Pericardium fibroblast (primary cell): Measurements from ENCODE around the gene REXO1. TPM values are rescaled to one million over a fixed set of nuclear protein-coding genes. Genes with fewer than 3 reads are reported as not detected.

Experiments used
- total RNA-seq: library from RNA; depleted of rRNA; stranded (reverse); fragments of >200 nt; gene quantifications from 2 replicates; pipeline ENCODE4 v1.2.3, GENCODE V29; 2015

Gene REXO1, protein sequence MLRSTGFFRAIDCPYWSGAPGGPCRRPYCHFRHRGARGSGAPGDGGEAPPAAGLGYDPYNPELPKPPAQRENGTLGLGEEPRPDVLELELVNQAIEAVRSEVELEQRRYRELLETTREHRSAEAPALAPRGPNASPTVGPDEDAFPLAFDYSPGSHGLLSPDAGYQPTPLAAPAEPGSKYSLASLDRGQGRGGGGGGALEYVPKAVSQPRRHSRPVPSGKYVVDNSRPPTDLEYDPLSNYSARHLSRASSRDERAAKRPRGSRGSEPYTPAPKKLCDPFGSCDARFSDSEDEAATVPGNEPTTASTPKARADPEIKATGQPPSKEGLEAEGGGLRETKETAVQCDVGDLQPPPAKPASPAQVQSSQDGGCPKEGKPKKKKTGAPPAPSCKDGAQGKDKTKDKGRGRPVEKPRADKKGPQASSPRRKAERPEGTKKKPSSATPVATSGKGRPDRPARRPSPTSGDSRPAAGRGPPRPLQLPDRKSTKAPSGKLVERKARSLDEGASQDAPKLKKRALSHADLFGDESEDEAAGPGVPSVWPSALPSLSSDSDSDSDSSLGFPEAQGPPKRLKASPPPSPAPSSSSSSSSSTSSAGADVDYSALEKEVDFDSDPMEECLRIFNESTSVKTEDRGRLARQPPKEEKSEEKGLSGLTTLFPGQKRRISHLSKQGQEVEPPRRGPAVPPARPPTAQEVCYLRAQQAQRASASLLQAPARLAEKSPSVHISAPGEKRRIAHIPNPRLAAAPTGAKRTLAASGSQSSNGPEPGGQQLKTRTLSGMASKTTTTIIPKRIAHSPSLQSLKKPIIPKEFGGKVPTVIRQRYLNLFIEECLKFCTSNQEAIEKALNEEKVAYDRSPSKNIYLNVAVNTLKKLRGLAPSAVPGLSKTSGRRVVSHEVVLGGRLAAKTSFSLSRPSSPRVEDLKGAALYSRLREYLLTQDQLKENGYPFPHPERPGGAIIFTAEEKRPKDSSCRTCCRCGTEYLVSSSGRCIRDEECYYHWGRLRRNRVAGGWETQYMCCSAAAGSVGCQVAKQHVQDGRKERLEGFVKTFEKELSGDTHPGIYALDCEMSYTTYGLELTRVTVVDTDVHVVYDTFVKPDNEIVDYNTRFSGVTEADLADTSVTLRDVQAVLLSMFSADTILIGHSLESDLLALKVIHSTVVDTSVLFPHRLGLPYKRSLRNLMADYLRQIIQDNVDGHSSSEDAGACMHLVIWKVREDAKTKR
- 5.5 and 8.8 TPM in 2 replicates for total RNA-seq

DNA sequence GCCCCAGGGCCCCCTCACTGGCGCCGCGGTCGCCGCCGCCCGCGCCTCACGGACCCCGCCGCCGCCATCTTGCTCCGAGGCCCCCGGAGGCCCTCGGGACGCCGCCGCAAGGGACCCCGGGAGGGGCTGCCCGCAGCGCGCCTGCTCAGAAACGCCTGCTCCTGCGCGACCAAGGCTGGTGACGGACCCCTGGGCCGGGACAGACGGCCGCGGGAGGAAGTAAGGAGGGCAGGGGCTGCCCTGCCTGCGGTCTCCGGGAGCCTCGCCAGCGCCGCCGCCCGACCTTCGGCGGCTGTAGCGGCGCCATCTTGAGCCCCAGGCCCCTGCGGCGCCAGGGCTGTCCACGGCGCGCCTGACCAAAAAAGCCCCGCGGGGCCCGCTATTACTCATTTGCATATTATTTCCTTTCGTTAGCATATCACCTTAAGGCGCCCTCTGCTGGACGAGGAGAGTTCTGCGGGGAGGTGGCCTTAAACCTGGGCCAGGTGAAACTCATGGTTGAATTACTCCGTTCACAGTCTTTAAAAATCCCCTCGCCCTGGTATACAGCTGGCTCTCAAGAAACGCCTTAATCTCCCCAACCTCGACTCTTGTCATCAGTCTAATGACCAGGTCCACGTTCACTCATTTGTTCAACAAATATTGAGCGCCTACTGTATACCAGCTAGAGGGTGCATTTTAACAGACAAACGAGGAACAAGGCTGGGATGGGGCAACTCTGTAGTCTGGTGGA lies at the start of gene REXO1:
REXO1 (minus strand) TSS at position 85 of the 733 bp plus-strand sequence. CDS start 125 bp downstream, outside the sequence.

DNA sequence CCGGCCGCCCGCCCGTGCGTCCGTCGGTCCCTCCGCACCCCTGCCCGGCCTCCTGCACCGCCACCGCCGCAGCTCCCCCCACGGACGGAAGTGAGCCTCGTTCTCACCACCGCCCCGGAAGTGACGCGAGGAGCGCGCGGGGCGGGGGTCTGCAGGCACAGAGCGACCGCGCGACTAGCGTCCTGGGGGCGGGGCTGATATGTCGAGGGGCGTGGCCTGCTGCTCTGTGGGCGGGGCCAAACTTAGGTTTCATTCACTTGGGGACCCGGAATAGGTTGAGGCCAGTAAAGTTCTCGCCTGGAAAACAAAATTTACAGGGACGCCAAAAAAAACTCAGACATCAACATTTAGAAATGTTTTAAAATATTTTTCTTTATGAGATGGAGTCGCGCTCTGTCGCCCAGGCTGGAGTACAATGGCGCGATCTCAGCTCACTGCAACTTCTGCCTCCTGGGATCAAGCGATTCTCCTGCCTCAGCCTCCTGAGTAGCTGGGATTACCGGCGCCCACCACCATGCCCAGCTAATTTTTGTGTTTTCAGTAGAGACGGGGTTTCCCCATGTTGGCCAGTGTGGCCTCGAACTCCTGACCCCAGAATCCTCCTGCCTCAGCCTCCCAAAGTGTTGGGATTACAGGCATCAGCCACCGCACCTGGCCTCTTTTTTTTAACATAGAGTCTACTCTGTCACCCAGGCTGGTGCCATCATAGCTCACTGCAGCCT lies 37.3 kb upstream of the REXO1 start, which contains the start of gene ABHD17A:
ABHD17A (minus strand) TSS at position 99 of the 722 bp plus-strand sequence. CDS start 3,930 bp downstream, outside the sequence.

DNA sequence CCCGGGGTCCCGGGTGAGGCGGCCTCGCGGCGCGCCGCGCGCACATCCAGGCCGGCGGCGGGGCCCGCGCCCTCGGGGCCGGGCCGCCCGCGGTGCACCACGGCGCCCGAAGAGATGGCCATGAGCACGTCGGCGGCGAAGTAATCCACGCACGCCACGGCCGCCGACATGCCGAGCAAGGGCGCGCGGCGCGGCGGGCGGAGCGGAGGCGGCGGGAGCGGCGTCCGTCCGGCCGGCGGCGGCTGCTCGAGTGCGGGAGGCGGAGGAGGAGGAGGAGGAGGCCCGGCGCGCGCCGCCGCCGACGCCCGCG lies 15.0 kb upstream of the REXO1 start, which contains the start of gene KLF16:
KLF16 (minus strand) TSS at position 252 of the 310 bp plus-strand sequence; CDS start at position 170, 82 bp downstream.

DNA sequence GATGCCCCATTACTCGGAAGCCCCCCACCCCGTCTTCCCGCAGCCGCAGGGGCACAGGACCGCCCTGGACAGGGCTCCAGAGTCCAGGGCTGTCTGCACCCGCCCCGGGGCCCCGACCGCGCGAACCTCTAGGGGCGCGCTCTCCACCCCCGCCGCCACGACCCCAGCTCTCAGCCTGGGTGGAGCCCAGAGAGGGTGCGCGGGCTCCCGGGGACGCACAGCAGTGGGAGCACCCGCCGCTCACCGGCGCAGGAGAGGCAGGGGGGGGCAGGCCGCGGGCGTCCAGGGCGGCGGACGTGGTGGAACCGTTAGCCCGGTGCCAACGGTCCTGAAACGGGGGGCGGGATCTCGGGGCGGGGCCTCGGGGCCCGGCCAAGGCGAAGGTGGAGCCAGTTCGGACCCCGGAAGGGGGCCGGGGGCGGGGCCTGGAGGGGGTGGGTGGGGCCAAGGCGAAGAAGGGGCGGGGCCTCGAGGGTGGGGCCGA lies 36.3 kb downstream of the REXO1 start, which contains the start of gene ATP8B3:
ATP8B3 (minus strand) TSS at position 335 of the 484 bp plus-strand sequence. CDS start 540 bp downstream, outside the sequence.

Other genes with a start within 250 kb of the REXO1 start
- gene UQCR11, start 243.0 kb downstream of the REXO1 start, total RNA-seq = 75.7 and 111 TPM in 2 replicates
- 102 and 115 TPM in 2 replicates for gene TCF3, start 195.9 kb downstream of the REXO1 start, total RNA-seq
- gene ONECUT3, start 95.0 kb downstream of the REXO1 start, total RNA-seq = not detected in 2 replicates
- 1.2 and 1.4 TPM in 2 replicates for gene ATP8B3, start 36.2 kb downstream of the REXO1 start, total RNA-seq
- gene KLF16, start 15.1 kb upstream of the REXO1 start, total RNA-seq = 7.6 and 22.5 TPM in 2 replicates
- 122 and 178 TPM in 2 replicates for gene ABHD17A, start 37.0 kb upstream of the REXO1 start, total RNA-seq
- 3.2 and 5.4 TPM in 2 replicates for gene ADAT3, start 56.9 kb upstream of the REXO1 start, total RNA-seq
- gene SCAMP4, start 56.9 kb upstream of the REXO1 start, total RNA-seq = 102 and 104 TPM in 2 replicates
- gene CSNK1G2, start 92.7 kb upstream of the REXO1 start, total RNA-seq = 57.0 and 59.2 TPM in 2 replicates
- 94.8 and 143 TPM in 2 replicates for gene BTBD2, start 167.2 kb upstream of the REXO1 start, total RNA-seq
- gene MKNK2, start 202.8 kb upstream of the REXO1 start, total RNA-seq = 96.9 and 116 TPM in 2 replicates
- 26.6 and 36.9 TPM in 2 replicates for gene MOB3A, start 247.8 kb upstream of the REXO1 start, total RNA-seq
- gene IZUMO4, start 248.4 kb upstream of the REXO1 start, total RNA-seq = 0.82 and 1.3 TPM in 2 replicates